ENCODE results near the gene ADRA1B.

ADRA1B gene

GRCh38 chr5:159921721-159922120 is 5.4 kb downstream of the ADRA1B start:
- no peak overlapping the region for H3K4me3 ChIP-seq (ENCODE audit: low read depth, low read length)
- no peak for DNase-seq (ENCODE audit: low read depth)
- no peak for TF ChIP-seq CTCF (IDR thresholded peaks at IDR 0.05; ENCODE audit: insufficient read depth, low read depth, low read length, missing control alignments)

- no peak overlapping the region for H3K4me3 ChIP-seq (ENCODE audit: low read depth, low read length)
- no peak for DNase-seq (ENCODE audit: low read depth)
- TF ChIP-seq CTCF (IDR thresholded peaks at IDR 0.05; ENCODE audit: insufficient read depth, low read depth, low read length, missing control alignments), result no peak
Measured at GRCh38 chr5:159923008-159923407, 6.7 kb downstream of the ADRA1B start.

GRCh38 chr5:159928122-159928909 is 12.0 kb downstream of the ADRA1B start:
- H3K4me3 ChIP-seq (ENCODE audit: low read depth, low read length), result no peak overlapping the region
- DNase-seq (ENCODE audit: low read depth), result no peak
- no peak for TF ChIP-seq CTCF (IDR thresholded peaks at IDR 0.05; ENCODE audit: insufficient read depth, low read depth, low read length, missing control alignments)

- no peak for DNase-seq (ENCODE audit: low read depth)
Measured at GRCh38 chr5:159929176-159929575, 12.9 kb downstream of the ADRA1B start.

GRCh38 chr5:159933531-159934485 is 17.5 kb downstream of the ADRA1B start:
- no peak for TF ChIP-seq CTCF (IDR thresholded peaks at IDR 0.05; ENCODE audit: insufficient read depth, low read depth, low read length, missing control alignments)
- no peak for DNase-seq (ENCODE audit: low read depth)

More at GRCh38 chr5:159929176-159929575, 12.9 kb downstream of the ADRA1B start:
- TF ChIP-seq CTCF (IDR thresholded peaks at IDR 0.05; ENCODE audit: insufficient read depth, low read depth, low read length, missing control alignments), result no peak
- no peak overlapping the region for H3K4me3 ChIP-seq (ENCODE audit: low read depth, low read length)

GRCh38 chr5:159935946-159936345 is 19.7 kb downstream of the ADRA1B start:
- no peak for DNase-seq (ENCODE audit: low read depth)
- TF ChIP-seq CTCF (IDR thresholded peaks at IDR 0.05; ENCODE audit: insufficient read depth, low read depth, low read length, missing control alignments), result no peak
- no peak overlapping the region for H3K4me3 ChIP-seq (ENCODE audit: low read depth, low read length)

More at GRCh38 chr5:159933531-159934485, 17.5 kb downstream of the ADRA1B start:
- H3K4me3 ChIP-seq (ENCODE audit: low read depth, low read length), result no peak overlapping the region

Measured in GM12865 (cell line).